HFFc6 (cell line): ENCODE measurements around the gene WHRN. TPM values are rescaled to one million over a fixed set of nuclear protein-coding genes. Genes with fewer than 3 reads are reported as not detected.
A peak's percentile ranks its signal among the peaks of the same experiment; 100 is the strongest.

Experiments used
- DNase-seq: peaks from one replicate; pipeline ENCODE4 v3.0.0-alpha.2; 2018
- H3K27ac Mint-ChIP-seq: 2 replicates; pipeline ENCODE4 v1.8.0; 2020; ENCODE audit warnings: mild to moderate bottlenecking, mixed read lengths
- H3K27me3 Mint-ChIP-seq: 2 replicates; pipeline ENCODE4 v1.8.0; 2021; ENCODE audit warnings: mild to moderate bottlenecking, moderate library complexity, mixed read lengths; ENCODE audit not compliant: insufficient read depth
- H3K36me3 Mint-ChIP-seq: 2 replicates; pipeline ENCODE4 v1.8.0; 2021; ENCODE audit warnings: low read depth, mixed read lengths
- H3K4me1 Mint-ChIP-seq: 2 replicates; pipeline ENCODE4 v1.8.0; 2020; ENCODE audit warnings: low read depth, mixed read lengths
- H3K4me3 Mint-ChIP-seq: 2 replicates; pipeline ENCODE4 v1.8.0; 2020; ENCODE audit warnings: mild to moderate bottlenecking, moderate library complexity, mixed read lengths
- H3K9me3 Mint-ChIP-seq: 2 replicates; pipeline ENCODE4 v1.8.0; 2020; ENCODE audit warnings: mild to moderate bottlenecking, mixed read lengths
- total RNA-seq, 6 experiments: library from RNA; stranded (reverse); fragmentation: NEBNext Ultra II Directional; extraction: Animal tissue kit (Norgen Biotek cat#: 25700); gene quantifications; 2 replicates in 1 of 6; 3 replicates in 5 of 6; pipeline ENCODE4 v1.2.3, GENCODE V29; 2021
- TF ChIP-seq, protein P1 (sequence below): fragments of 200-600 bp; sonication (generic); IDR thresholded peaks from 2 replicates; pipeline ENCODE4 v1.5.0; 2021; ENCODE audit warnings: antibody characterized with exemption, mild to moderate bottlenecking

The WHRN gene
- total RNA-seq, 6 experiments from 2014 or later = 3.0 to 4.8 (median 3.6) TPM

DNA sequence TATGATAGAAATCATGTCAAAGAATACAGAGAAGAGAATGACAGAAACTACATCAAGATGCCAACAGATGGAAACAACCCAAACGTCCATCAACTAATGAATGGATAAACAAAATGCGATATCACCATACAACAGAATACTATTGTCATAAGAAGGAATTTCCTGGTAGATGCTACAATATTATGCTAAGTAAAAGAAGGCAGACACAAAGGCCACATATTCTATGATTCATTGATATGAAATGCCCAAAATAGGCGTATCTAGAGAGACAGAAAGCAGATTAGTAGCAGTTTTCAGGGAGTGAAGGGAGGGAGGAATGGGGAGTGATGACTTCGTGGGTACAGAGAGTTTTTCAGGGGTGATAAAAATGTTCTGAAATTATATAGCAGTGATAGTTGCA lies 59.2 kb downstream of the WHRN start:
- peak; percentile 58 for DNase-seq

DNA sequence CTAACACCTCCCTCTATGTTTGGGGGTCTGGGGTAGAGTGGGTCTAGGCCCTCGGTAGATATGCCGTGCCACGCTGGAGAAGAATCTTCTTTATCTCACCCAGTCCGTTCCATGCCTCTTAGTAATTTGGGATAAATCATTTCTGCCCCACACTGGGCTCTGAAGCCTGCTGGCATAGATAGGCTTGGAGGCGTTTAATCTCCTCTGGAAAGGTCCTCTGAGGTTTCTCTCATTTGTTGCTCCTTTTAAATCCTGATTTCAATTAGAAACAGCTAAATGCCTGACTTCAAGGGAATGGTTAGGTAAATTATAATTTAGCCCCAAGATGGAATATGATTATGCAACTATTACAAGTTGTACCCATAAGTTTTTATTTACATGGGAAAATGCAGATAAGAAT lies 59.7 kb downstream of the WHRN start:
- Mint-ChIP-seq H3K27me3 (peaks cover 1% of the 10 kb centered on the region), H3K9me3 (no peaks in the 10 kb centered on the region), H3K36me3 (no peaks in the 10 kb centered on the region), H3K4me1 (peaks cover 41% of the 10 kb centered on the region), H3K4me3 (no peak overlapping the region; the same call in 1 of the 2 replicates), H3K27ac (peak overlapping the region; percentile 3; the same call in 1 of the 2 replicates)
- no peak for DNase-seq
- TF ChIP-seq, protein P1, sequence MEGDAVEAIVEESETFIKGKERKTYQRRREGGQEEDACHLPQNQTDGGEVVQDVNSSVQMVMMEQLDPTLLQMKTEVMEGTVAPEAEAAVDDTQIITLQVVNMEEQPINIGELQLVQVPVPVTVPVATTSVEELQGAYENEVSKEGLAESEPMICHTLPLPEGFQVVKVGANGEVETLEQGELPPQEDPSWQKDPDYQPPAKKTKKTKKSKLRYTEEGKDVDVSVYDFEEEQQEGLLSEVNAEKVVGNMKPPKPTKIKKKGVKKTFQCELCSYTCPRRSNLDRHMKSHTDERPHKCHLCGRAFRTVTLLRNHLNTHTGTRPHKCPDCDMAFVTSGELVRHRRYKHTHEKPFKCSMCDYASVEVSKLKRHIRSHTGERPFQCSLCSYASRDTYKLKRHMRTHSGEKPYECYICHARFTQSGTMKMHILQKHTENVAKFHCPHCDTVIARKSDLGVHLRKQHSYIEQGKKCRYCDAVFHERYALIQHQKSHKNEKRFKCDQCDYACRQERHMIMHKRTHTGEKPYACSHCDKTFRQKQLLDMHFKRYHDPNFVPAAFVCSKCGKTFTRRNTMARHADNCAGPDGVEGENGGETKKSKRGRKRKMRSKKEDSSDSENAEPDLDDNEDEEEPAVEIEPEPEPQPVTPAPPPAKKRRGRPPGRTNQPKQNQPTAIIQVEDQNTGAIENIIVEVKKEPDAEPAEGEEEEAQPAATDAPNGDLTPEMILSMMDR = no peak

More for the DNA sequence above, 59.2 kb downstream of the WHRN start:
- no peaks in the 10 kb centered on the region for H3K9me3 Mint-ChIP-seq
- H3K4me1 Mint-ChIP-seq = peaks cover 41% of the 10 kb centered on the region
- H3K27ac Mint-ChIP-seq = peak overlapping the region; percentile 3; the same call in 1 of the 2 replicates
- H3K4me3 Mint-ChIP-seq = peak overlapping the region; percentile 15; the same call in 1 of the 2 replicates
- no peaks in the 10 kb centered on the region for H3K36me3 Mint-ChIP-seq
- TF ChIP-seq, protein P1 = no peak
- peaks cover 1% of the 10 kb centered on the region for H3K27me3 Mint-ChIP-seq

DNA sequence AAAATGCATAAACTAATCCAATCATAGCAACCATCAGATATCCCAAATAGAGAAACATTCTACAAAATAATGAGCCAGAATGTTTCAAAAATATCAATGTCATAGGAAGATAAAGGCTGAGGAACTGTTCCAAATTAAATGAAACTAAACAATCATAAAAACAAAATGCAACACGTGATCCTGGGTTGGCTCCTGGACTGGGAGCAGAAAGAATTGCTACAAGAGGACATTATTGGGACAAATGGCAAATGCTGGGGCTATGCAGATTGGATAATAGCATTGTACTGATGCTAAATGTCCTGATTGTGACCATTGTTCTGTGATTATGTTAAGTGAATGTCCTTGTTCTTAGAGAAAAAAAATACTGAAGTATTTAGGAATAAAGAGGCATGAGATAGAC lies 63.3 kb downstream of the WHRN start:
- no peak for DNase-seq

DNA sequence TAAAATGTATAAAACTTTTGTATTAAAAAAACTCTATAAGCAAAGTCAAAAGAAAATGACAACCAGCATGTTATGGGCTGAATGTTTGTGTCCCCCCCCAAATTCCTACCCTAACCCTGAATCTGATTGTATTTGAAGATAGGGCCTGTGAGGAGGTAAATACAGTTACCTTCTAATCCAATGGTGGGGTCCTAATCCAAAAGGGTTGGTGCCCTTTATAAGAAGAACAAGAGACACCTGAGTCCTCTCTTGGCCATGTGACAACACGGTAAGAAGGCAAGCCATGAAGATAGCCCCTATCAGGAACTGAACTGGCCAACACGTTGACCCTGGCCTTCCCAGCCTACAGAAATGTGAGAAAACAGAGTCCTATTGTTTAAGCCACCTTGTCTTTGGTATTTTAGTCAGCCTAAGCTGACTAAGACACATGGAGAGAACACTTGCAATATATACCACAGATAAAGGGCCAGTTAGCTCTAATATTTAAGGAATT lies 67.8 kb downstream of the WHRN start:
- Mint-ChIP-seq H3K27me3 (peaks cover 2% of the 10 kb centered on the region; the same call in 1 of the 2 replicates), H3K4me3 (no peak overlapping the region), H3K36me3 (no peaks in the 10 kb centered on the region), H3K4me1 (no peaks in the 10 kb centered on the region), H3K9me3 (no peaks in the 10 kb centered on the region), H3K27ac (no peak overlapping the region)
- no peak for DNase-seq
- TF ChIP-seq, protein P1 = no peak

More for the DNA sequence above, 63.3 kb downstream of the WHRN start:
- peaks cover 1% of the 10 kb centered on the region; the same call in 1 of the 2 replicates for H3K27me3 Mint-ChIP-seq
- H3K36me3 Mint-ChIP-seq = no peaks in the 10 kb centered on the region
- no peaks in the 10 kb centered on the region for H3K9me3 Mint-ChIP-seq
- no peak overlapping the region for H3K27ac Mint-ChIP-seq
- TF ChIP-seq, protein P1 = no peak
- no peak overlapping the region for H3K4me3 Mint-ChIP-seq
- H3K4me1 Mint-ChIP-seq = peaks cover 19% of the 10 kb centered on the region

DNA sequence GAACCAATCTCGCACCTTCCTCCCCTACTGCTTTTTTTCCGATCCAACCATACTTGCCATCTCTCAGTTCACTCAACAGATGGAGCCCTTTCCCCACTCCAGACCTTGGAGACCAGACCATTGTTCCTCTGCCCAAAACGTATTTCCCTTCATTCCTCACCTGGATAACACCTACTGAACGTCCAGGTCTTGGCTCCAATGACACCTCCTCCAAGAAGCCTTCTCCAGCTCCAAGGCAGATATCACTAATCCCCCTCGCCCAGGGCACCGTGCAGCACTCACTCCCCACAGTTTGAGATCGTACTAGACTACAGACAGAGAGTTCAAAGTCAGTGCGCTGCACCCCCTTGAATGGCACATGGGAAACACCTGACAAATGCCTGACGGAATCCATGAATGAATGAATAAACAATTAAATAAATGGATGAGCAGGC lies 70.4 kb downstream of the WHRN start:
- TF ChIP-seq, protein P1 = peak; percentile 77
- Mint-ChIP-seq H3K4me1 (no peaks in the 10 kb centered on the region), H3K9me3 (no peaks in the 10 kb centered on the region), H3K4me3 (no peak overlapping the region), H3K27me3 (peaks cover 6% of the 10 kb centered on the region), H3K27ac (no peak overlapping the region), H3K36me3 (no peaks in the 10 kb centered on the region)
- DNase-seq = no peak
